Femur (tissue), 1 donor: ENCODE results near the gene INPP4B.

Source experiments
- DNase-seq: peaks from one replicate; pipeline ENCODE4 v3.0.0-alpha.2; 2017

Gene INPP4B

DNA sequence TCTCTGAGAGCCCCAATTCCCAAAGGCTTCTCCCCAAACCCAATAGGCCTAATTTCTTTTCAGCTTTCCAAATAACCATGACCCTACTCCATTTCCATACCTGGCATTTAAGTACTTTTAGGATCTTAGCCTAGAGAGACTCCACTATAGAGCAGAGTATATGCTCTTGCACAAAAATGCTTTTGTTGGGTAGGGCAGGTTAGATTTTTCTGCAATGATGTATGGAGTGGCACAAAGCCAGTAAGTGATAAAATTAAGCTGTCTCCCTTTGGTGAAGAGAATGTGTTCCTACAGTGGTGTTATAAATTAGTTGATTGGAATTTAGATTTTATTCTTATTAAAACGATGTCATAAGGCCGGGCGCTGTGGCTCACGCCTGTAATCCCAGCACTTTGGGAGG lies 124.9 kb downstream of the INPP4B start:
- DNase-seq = no peak

DNA sequence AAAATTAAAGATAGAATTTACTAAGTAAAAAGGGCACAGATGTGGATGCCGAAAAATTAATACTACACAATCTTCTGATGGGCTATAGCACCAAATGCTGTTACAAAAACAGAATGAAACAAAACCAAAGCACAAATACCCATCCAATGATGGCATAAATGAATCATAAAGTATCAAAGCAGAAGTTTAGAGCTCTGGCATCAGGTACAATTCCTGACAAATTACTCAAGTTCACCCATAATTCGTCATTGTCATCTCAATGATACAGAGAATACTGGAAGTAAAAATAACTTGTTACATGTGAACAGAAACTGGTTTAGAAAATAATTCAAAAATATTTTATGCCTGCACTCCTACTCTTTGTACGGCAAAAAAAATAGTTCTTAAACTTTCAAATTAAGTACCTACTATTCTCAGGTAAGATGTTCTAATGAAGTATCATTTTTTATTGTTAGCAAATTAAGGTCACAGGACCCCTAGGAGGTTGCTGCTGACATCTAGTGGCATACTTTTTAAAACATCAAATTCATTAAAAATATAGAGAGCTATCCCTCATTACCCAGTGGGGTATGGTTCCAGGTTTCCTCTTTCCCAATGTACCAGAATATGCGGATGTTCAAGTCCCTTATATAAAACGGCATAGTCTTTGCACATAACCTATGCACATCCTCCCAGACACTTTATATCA lies 126.1 kb downstream of the INPP4B start:
- no peak for DNase-seq

DNA sequence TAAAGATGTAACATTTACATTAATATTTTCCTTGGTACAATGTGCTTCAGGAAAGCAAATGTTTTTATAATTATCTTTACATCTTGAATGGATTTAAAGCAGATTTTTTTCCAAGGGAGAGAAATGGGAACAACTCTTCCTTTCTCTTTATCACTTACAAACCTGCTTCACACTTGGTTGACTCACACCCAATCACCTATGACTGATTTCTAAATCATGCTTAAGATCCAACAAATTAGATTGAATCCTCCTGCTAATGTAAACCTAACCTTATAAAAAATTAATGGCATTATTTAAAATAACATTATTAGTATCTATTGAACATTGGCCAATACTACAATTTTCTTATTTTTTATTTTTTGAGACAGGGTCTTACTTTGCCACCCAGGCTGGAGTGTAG lies 127.1 kb downstream of the INPP4B start:
- no peak for DNase-seq

DNA sequence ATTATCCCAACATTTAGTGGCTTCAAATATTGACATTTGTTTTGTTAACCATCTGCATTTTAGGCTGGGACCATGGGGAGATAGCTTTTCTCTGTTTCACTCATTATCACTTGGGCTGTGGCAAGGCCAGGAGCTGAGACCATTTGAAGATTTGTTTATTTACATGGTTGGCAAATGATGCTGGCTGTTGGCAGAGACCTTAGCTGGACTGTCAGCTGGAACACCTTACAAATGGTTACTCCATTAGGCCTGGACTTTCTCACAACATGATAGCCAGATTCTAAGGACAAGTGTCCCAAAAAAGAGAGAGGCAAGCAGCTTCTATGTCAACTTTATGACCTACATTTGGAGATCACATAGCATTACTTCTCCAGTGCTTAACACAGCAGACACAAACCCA lies 130.4 kb downstream of the INPP4B start:
- DNase-seq = no peak

DNA sequence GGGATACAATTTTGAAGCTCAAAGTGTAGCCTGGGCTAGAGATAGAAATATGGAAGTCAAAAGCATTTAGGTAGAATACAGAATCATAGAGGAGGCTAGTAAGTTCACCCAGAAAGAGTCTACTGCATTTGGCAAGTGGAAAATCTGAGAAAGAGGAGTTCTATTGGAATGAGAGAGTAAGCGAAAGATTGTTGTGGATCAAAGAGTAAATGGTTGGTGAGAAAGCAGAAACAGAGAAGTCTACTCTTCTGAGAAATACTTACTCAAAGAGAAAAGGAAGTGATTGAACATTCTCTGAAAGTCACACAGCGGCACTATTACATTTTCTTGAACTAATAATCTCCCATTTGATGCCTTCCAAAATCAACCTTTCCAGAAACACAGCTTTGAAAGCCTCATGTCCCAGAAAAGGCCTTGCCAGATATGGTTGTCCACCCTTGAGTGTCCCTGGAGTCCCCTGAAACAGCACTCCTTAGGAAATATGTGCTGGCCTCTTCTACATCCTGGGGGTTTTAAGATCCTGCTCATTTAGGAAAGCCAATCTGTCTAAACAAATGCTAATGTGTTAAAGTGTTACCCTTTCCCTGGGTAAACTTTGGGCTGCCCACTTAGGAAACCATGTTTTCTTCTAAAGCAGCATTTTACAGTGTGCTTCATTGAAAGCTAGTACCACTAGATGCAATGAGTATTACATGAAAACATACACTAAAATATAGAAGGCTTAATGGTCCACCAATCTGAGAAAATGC lies 132.6 kb downstream of the INPP4B start:
- DNase-seq = no peak

DNA sequence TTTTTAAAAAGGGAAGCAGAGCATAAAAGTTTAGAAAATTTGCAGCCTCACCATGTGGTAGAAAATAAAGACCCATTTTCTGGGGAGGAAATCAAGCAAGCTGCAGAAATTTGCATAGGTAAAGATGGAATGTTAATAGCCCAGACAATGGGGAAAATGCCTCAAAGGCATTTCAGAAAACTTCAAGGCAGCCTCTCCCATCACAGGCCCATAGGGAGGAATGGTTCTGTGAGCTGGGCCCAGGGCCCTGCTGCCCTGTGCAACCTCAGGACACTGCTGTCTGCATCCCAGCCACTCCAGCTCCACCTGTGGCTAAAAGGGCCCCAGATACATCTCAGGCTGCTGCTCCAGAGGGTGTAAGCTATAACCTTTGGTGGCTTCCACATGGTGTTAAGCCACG lies 137.9 kb downstream of the INPP4B start:
- no peak for DNase-seq

DNA sequence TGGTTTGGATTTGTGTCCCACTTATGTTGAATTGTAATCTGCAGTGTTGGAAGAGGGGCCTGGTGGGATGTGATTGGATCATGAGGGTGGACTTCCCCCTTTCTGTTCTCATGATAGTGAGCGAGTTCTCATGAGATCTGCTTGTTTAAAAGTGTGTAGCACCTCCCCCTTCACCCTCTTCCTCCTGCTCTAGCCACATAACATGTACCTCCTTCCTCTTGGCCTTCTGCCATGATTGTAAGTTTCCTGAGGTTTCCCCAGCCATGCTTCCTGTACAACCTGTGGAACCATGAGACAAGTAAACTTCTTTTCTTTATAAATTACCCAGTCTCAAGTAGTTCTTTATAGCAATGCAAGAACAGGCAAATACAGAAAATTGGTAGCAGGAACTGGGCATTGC lies 138.7 kb downstream of the INPP4B start:
- no peak for DNase-seq

DNA sequence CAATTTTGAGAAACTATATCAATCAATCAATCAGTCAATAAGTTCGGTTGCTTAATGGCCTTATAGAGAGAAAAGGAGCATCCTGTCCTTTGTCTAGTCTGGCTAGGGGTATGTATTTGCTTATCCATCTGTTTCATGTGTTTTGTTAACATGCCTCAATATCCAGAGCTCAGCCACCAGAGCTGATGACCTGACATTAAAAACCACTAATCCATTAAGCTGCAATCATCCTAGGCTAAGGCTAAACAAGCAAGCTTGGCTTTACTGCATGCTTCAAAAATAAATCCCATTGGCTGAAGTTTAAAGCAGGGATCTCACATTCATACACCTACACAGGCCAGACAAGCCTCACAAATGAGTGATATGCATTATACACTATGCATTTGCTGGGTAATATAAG lies 139.7 kb downstream of the INPP4B start:
- DNase-seq = no peak

DNA sequence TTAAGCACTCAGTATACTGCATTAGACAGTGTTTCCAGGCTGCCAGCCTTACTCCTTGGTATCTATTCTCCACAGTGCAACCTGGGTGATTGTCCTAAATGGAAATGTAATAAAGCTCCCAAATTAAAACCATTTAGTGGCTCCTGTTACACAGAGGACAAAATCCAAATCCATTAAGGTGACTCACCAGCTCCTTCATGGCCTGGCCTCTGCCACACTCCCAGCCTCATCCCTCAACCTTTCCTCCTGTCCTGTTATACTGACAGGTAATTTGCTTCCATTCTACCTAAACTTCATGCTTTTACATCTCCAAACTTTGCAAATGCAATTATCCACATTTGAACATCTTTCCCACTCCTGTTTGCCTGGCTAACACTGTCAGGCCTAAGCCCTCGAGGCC lies 140.3 kb downstream of the INPP4B start:
- DNase-seq = no peak

DNA sequence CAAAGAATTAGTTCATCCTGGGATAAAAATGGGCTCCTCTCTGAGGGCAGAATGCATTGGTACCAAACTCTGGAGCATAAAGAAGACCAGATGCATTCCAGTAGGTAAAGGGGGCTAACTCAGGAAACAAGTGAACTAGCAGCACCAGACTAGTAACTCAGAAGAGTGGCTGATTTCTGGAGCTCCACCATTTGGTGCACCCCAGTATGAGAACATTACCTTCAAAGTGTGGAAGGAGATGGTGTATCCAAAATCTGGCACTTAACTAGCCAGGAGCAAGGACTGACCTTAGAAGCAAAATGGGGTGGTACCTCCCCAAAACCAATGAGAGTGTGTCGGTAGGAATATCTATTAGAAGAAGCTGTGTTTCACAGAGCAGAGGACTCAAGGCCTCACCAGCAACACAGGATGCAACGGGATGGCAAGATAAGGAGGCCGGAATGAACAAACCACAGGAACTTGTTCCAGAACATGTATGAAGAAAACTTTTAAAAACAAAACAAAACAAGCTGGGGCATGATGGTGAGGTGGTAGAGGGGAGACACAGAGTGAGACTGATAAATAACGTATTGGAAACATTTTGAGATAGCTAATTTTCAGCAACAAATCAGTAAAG lies 142.3 kb downstream of the INPP4B start:
- DNase-seq = no peak

DNA sequence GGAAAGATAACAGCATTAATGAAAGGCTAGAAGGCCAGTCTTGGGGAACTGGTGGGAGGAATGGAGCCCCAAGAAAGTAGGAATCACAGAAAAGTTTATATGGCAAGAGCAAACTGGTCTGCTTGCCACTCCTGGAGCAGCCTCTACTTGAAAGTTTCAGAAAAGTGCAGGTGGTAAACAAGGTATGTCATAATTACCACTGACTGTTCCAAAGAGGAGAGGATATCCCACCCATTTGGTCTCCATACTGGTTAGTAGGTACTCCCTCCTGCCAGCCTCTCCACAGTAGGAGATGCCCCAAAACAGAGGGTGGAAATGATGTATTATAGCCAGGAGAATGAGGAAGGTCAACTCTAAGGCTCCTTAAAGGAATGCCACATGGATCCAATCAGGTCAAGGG lies 145.1 kb downstream of the INPP4B start:
- DNase-seq = no peak

DNA sequence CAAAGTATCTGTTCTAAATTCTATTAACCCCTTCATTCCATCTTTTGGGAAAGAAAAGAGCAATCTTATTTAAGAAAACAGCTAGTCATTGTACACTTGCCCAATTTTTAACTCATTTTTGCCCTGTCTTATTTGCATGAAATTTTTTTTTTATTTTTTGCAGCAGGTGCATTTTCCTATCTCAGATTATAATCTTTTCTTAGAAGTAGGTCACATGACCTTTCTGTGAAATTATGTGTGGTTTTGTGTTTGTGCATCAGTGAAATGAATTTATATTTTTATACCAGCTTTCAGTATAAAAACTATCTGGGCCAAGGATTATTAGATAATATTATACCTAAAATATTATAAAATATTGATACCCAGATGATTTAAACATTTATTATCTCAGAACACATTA lies 145.6 kb downstream of the INPP4B start:
- DNase-seq = no peak

DNA sequence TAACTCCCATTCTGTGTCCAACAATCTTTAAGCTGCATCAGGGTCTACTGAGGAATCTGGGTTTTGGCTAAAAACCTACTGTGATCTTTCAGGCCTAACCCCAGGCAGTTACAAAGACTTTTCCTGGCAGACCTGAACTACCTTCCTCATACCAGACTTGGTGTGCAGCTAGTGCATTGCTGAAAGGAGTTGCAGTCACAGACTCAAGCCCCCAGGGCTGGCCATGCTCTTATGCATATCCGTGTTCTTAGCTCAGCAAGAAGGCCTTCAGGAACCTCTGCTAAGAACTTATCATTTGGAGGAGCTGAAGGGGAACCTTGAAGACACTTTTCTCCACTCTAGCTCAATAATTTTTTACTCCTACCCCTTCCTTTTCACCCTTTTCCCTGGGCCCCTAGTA lies 147.5 kb downstream of the INPP4B start:
- no peak for DNase-seq

DNA sequence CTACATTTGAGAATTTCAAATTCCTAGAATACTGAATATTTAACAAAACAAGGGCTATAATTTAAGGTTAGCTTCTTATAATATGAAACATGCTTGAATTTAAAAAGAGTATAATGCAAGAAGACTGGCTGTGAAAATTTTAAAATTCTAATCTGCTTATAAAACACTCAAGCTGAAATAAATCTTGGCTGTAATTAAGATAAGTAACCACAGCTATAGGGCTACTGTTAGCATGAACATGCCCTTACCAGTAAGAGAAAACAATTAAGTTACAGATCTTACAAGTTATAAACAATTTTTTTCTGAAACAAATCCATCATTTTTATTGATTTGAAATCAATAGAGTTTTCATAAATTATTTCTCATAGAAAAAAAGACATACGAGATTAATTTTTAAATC lies 148.2 kb downstream of the INPP4B start:
- no peak for DNase-seq

DNA sequence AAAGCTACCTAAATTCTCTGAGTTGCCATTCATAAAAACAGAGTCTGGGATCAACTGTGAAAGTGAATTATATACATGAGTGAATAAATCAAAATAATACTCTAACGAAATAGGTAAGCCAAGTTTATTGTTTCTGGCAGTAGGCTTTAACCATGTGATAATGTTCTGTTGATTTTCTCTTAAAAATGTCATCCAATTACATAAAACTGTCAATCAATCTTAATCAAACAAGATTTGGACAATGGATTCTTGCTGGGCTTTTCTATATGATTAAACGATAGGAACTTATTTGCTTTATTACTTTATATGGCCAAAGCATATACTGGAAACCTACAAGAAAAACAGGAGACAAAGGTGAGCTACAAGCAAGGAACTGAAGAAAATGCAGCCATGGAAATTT lies 148.8 kb downstream of the INPP4B start:
- DNase-seq = no peak

DNA sequence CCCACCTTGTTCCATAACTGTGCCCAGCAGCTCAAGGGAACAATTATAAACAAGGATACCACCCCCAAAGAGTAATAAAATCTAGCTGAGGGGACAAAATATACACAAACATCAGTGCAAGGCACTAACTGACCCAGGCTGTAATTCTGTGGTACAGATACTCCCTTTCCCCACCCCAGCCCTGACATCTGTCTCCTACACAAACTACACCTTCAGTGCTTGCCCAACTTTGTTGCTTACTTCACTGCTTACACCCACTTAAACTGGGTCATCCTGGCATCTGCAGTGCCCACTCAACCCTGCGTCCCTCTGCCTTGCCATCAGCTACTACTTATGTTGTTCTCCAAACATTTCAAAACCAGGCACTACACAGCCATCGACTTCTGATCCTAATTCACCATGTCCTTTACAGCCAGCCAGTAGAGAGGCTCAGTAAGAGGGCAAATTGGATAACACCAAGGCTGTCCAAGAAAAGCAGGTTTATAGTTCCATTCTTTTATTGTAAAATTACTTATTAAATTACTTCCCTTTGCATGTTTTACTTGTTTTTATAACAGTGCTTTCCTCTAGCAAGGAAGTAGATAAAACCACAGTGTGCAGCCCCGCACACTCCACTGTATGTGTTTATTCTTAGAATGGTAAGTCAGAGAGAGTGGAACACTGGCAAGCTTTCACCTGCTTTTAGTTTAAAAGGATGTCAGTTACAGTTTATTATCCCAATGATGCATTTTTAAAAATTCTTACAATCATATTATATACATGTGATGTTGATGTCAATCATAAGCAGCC lies 149.6 kb downstream of the INPP4B start:
- DNase-seq = no peak

DNA sequence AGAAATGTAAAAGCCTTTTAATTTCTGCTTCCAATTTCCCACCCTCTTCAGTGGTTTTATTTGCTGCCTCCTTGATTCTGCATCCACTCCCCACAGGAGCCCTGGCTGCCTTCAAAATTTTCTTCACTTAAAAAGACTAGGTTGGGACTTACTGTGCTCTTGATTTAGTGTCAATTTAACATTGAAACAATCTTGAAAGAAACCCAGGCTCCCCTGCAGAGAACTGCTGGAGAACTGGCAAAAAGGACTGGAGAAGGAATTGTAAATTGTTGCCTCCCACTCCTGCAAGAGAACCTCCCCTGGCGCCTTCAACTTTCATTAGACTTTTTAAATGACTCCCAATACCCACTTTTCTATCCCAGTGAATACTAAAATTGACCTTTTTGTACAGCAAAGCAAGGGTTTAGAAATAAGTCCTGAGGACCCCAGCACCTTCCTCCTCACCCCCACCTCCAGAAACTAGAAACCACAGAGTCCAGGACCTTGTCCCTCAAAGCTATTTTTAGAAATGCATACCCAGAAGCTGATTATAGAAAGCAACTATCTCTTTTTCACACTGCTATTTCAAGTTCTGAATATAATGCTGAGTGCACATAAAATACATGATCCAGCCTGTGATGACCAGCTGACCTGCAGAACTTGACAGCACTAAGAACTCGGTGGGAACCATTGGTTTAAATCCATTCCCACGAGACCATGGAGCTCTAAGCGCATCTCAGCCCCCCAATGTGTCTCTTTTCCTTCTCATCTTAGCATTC lies 155.5 kb downstream of the INPP4B start:
- no peak for DNase-seq

DNA sequence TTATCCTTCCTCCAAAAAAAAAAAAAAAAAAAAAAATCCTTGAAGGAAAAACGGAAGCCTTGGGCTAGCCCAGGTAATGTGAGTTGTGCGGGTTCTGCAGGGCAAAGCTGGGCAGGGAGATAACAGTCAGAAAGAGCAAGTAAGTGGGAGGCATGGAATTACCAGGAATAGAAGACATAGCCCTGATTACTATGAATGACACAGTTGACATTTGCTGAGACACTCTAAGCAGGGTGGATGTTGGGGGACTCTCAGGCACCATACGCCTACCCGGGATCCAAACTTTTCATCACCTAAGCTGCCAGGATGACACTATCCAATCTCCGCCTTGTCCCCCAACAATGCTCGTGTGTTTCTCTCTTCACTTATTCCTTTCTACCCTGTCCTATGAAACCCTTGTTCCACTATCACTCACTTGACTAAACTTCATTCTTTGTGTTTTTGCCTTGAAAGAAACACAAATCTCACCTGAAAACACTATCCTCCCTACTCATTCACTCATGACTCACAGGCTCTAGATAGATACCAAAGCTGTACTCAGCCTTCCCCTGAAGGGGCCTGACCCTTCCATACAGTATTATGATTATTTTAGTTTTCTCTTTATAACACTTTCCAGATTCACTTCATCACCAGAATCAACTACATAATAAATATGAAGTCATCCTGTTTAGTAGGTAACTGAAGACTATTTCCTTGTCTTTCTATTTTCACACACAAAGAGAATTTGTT lies 158.4 kb downstream of the INPP4B start:
- no peak for DNase-seq

DNA sequence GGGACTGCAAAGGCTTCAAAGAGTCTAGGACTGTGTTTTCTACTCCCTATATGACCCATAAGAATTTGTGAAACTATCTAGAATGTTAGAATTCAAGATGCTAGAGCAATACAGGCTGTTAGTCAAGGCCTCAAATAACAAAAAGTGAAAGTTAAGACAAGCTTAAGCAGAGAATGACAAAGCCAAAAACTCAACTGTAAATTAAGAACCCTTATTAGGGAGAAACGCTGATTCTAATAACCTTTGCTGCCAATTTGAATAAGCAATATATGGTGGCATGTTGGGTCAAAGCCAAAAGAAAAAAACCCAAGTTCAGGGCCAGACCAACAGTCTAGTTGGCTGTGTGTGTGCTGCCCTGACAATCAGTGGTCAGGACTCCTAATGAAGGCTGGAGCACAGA lies 160.0 kb downstream of the INPP4B start:
- DNase-seq = no peak

DNA sequence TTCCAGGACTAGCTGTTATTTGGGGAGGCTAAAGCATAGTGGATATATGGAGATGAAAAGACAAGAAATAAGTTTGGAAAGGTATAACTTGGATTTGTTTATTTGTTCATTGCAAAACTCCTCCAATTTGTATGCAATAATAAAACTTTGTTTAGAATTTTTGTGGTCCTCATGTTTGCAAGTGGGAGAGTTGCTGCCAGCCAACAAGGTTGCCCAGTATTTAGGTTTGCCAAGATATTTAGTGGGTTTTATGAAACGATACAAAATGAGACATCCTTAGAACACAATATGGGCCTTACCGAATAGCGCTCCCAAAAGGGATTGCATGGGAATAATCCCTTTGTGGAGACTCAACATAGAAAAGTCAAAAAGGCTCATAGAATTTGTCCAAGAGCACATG lies 162.1 kb downstream of the INPP4B start:
- no peak for DNase-seq

DNA sequence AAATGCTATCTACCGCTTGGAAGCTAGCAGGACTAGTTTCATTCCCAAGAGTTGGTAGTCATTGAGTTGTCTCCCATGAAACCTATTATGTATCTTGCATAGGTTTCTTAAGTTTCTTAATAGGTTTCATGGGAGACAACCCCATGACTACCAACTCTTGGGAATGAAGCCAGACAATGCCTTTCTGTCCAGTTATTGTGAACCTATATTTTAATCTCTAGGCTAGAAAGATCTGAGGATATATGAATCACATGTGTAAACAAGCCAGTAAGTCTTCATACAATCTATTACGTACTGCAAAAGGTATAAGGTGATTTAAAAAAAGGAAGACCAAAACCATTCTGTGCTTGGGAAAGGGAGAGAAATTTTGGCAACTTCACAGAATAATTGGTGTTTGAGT lies 162.6 kb downstream of the INPP4B start:
- no peak for DNase-seq

DNA sequence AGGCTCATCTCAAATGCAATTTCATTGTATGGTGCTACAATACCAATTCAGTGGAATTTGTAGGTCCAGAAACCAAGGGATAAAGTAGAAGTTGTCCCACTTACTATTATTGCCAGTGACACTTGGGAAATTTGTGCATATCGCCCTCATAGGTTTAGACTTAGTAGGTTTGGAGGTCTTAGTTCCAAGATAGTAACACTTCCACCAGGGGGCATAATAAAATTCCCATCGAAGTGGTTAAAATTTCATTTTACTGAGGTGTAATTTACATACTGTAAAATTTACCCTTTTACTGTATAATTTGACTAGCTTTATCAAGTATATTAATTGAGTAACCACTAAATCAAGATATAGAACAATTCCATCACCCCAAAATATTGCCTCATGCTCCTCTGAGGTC lies 174.6 kb downstream of the INPP4B start:
- no peak for DNase-seq
